ENCODE results near the gene BTBD7.

DNA sequence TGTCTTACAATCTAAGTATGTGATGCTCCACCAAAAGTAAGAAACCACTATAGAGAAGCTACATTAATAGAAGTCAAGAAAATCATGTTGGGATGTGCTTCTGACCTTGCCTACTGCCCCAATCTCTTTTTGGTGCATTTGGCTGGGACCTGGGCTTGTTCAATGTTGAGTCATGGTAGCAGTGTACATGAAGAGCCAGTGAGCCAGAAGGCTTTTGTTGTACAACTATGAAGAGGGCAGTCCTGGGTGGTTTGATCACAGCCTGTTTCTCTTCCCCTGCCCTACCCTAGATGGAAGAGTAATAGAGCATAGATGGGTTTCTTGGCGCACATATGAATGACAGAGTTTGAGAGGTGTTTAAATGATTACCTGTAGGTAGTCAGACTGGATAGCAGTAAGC is 69.4 kb downstream of the BTBD7 start:
- TF ChIP-seq, protein P1, sequence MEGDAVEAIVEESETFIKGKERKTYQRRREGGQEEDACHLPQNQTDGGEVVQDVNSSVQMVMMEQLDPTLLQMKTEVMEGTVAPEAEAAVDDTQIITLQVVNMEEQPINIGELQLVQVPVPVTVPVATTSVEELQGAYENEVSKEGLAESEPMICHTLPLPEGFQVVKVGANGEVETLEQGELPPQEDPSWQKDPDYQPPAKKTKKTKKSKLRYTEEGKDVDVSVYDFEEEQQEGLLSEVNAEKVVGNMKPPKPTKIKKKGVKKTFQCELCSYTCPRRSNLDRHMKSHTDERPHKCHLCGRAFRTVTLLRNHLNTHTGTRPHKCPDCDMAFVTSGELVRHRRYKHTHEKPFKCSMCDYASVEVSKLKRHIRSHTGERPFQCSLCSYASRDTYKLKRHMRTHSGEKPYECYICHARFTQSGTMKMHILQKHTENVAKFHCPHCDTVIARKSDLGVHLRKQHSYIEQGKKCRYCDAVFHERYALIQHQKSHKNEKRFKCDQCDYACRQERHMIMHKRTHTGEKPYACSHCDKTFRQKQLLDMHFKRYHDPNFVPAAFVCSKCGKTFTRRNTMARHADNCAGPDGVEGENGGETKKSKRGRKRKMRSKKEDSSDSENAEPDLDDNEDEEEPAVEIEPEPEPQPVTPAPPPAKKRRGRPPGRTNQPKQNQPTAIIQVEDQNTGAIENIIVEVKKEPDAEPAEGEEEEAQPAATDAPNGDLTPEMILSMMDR (IDR thresholded peaks at IDR 0.05): no peak
- no peak for TF ChIP-seq EZH2 (IDR thresholded peaks at IDR 0.05; ENCODE audit: borderline replicate concordance, insufficient read depth, low read depth, low read length, poor library complexity, severe bottlenecking)
